Tibial nerve (tissue), 4 donors: ENCODE results near the gene EDAR.

ENCODE experiments used
- EP300 ChIP-seq, 2 donors: sonication (generic); formaldehyde crosslinking; IDR thresholded peaks; one replicate each; pipeline ENCODE4 v1.6.1; 2017; ENCODE audit warnings: antibody characterized with exemption in 2 of 2, mild to moderate bottlenecking in 1 of 2
- TF ChIP-seq, protein P1 (sequence below), 5 experiments: fragments of 200-600 bp in 3 of 5; fragments of 450-650 bp in 2 of 5; sonication (generic) in 3 of 5; IDR thresholded peaks; one replicate each; pipeline ENCODE4 v1.5.1; 2016 to 2019; ENCODE audit warnings: antibody characterized with exemption in 5 of 5, mild to moderate bottlenecking in 3 of 5, moderate library complexity in 2 of 5

- TF ChIP-seq, protein P1, sequence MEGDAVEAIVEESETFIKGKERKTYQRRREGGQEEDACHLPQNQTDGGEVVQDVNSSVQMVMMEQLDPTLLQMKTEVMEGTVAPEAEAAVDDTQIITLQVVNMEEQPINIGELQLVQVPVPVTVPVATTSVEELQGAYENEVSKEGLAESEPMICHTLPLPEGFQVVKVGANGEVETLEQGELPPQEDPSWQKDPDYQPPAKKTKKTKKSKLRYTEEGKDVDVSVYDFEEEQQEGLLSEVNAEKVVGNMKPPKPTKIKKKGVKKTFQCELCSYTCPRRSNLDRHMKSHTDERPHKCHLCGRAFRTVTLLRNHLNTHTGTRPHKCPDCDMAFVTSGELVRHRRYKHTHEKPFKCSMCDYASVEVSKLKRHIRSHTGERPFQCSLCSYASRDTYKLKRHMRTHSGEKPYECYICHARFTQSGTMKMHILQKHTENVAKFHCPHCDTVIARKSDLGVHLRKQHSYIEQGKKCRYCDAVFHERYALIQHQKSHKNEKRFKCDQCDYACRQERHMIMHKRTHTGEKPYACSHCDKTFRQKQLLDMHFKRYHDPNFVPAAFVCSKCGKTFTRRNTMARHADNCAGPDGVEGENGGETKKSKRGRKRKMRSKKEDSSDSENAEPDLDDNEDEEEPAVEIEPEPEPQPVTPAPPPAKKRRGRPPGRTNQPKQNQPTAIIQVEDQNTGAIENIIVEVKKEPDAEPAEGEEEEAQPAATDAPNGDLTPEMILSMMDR (IDR thresholded peaks at IDR 0.05) = no peak
- no peak for TF ChIP-seq EP300 (IDR thresholded peaks at IDR 0.05)
Observed at GRCh38 chr2:108911401-108911800, 77.6 kb downstream of the EDAR start.
